ENCODE results near the gene PLCL2. TPM values are rescaled to one million over a fixed set of nuclear protein-coding genes. Genes with fewer than 3 reads are reported as not detected.
"Not testable (repeated sequence)": the region's sequence is repeated elsewhere in the genome, so short reads cannot be mapped to it uniquely, and the experiment has no call there.

Gene PLCL2
- total RNA-seq, 1 donor from 2014 or later: 26.1 TPM

GRCh38 chr3:16916840-16917239, 32.1 kb downstream of the PLCL2 start:
- no peak for DNase-seq (ENCODE audit: low spot score)

DNA sequence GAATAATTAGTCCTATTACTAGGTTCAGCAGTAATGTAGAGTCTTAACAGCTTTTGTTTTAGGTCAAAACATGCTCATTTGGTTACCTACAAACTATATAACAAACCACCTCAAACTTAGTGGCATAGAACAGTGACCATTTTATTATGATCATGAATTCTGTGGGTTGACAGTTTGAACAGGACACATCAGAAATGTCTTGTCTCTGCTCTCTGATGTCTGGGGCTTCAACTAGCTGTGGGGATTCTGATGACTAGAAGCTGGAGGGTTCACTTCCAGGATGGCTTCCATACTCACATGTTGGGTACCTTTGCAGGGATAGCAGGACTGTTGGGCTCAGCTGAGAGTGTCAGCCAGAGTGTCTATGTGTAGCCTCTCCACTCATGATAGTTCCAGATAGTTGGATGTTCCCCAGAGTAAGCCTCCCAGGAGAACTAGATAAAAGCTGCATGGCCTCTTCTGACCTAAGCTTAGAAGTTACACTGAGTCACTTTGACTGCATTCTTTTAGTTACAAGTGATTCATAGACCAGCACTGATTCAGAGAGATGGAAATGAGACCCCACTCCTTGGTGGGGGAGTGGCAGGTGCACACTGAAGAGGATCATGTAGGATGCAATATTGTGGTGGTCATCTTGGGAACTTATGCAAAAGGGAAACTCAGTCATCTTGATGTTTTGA, 32.6 kb downstream of the PLCL2 start:
- DNase-seq (ENCODE audit: low spot score): no peak

GRCh38 chr3:16917980-16918682, 33.4 kb downstream of the PLCL2 start:
- DNase-seq (ENCODE audit: low spot score): no peak

GRCh38 chr3:16918683-16919025, 33.9 kb downstream of the PLCL2 start:
- DNase-seq (ENCODE audit: low spot score): no peak

DNA sequence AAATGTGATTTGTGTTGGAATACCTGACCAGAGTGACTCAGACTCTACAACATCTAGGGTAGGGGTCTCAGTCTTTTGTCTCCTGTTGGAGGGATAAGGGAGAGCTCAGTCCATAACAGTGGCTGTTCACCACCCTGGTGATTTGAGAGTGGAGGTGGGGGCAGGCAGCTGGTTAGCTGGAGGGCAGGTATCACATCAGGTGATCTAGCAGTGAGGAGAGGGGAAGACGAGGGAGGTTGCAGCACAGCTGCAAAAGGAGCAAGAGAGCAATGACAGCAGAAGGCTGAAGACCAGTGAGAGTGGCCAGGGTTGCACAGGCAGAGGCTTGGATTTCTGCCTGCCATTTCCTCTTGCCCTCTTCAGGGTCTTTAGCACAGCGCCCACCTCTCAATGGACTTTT, 38.4 kb downstream of the PLCL2 start:
- DNase-seq (ENCODE audit: low spot score): no peak

GRCh38 chr3:16927485-16927884, 42.7 kb downstream of the PLCL2 start:
- no peak for DNase-seq (ENCODE audit: low spot score)

DNA sequence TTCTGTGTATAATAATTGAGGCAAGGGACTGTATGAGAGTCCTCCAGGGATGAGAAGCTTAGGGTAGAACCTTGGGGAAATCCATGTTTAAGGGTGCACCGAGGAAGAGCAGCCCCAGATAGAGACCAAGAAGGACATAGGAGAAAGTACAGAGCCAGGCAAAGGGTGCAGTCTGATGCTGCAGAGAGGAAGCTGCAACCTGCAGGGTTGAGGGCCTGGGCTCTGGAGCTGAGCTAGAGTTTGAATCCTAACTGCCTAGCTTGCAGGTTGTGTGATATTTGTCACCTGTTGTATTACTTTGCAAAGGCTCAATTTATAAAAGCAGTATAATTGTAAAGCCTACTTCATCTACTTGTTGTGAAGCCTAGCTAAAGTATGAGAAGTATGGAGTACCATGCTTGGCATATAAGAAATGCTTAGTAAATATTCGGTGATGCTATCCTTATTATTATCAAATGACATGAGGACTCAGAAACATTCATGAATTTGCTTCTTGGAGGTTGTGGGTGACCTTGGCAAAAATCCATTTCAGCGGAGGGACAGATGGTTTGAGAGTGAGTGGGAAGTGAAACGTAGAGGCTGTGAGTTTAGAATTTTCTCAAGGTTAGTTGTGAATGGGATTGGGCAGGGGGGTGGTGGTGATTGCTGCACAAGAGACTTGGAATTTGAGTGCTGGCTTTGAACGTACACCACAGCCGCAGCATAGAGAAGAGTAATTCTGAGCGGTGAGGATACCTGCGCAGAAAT, 43.8 kb downstream of the PLCL2 start:
- DNase-seq (ENCODE audit: low spot score): no peak

- no peak for DNase-seq (ENCODE audit: low spot score)
Measured at GRCh38 chr3:16929311-16929710, 44.6 kb downstream of the PLCL2 start.

DNA sequence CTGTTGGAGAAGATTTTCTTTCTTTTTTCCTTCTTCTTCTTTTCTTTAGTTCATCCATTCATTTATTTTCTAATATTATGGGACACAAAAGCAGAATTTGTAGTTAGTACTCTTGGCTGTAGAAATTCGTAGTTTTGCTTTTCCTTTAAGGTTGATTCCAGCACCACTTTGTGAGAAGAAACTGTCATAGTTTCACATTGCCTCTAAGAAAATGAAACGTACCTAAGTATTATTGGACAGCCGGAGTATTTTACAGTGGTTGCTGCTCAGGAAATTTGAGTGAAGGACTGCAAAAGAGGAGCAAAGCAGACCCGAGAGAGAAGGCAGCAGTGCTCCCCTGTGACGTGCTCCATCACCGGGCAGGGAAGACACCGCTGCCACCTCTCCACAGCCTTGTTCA, 48.1 kb downstream of the PLCL2 start:
- no peak for DNase-seq (ENCODE audit: low spot score)

DNA sequence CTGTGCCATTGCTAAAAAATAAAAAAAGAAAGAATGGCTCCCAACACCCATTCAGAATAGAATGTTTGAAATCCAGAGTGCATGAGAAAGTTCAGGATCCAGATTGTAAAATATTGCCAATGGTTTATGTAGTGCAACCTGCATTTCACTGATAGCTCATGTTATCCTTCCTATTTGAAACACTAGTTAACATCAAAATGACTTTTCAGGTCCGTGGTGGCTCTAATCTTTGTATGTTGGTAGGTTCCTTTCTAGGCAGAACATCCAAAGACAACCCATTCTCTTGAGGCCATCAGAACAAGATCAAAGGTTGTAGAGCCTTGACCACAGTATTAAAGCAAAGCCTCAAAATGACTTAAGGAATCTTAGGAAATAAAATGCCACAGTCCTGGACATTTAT, 51.0 kb downstream of the PLCL2 start:
- DNase-seq (ENCODE audit: low spot score): no peak

DNA sequence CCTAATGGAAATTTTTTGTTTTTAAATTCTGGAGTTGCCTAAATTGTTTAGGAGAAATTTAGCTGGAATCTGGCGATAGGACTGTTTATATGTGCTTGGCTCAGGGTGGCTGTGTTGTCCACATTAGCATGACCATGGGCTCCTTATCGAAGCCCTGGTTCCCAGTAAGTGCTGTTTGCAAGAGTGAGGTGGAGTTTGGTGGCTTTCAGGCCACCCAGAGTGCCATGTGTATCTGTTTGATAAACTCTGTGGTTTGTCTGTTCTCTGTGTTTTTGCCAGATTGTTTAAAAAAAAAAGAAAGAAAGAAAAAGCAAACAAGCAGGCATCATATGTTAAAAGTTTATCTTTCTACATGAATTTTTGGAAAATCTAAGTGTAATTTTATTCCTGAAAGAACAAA, 51.5 kb downstream of the PLCL2 start:
- no peak for DNase-seq (ENCODE audit: low spot score)

GRCh38 chr3:16936676-16937230, 52.0 kb downstream of the PLCL2 start:
- DNase-seq (ENCODE audit: low spot score): no peak

GRCh38 chr3:16937326-16937845, 52.6 kb downstream of the PLCL2 start:
- no peak for DNase-seq (ENCODE audit: low spot score)

DNA sequence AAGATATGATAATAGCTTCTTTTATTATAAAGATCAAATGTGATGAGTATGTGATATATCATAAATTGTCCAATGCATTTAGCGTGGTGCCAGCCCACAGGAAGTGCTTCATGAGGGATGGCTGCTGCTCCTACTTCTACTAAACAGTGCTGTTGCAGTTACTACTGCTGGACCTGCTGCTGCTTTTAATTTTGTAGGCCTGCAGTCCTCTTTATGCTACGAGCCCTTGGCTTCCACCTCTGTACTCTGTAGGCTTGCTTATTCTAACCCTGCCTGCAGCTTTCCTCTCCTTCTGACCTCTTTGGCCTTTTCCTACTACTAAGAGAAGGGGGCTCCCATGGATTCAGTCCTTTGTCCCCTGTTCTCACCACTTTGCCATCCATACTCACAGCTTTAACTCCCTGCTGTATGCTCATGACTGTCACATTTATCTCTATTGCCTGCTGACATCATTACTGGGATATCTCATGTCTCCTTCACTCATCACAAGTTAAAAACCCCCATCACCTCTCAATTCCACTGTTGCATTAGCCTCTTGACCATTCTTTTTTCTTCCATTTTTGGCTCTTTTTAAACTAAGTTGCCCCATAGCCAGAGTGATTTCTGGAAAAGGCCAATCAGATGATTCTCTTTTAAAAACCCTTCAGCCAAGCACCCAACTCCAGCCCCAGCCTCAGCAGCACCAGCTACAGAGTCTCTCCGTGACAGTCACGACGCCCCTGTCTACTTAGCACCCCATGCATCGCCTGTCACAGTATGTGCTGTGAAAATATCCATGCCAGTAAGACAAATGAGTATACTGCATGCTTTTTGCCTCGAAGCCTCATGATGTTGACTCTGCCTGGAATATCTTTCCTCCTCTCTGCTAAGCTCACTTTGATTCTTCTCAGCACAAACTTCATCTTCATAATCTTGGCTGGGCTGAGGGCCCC, 56.3 kb downstream of the PLCL2 start:
- DNase-seq (ENCODE audit: low spot score): no peak

DNA sequence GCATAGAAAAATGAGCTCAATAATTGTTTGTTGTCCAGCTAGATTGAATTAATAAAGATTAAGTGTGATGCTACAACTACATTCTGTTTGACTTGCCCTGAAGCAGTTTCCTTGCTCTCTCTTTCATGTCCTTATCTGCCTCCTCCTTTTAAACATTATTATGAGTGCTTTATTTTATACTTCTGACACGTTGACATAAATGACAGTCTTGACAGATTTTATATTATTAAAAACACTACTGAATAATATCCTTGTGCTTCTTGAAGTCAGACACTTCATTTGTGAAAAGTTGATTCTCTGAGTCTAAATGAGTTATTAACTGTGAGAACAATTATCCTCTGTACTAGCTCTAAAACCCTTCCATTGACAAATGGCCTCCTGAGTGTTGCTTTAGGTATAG, 58.2 kb downstream of the PLCL2 start:
- no peak for DNase-seq (ENCODE audit: low spot score)

- no peak for DNase-seq (ENCODE audit: low spot score)
Measured at GRCh38 chr3:16943857-16944256, 59.1 kb downstream of the PLCL2 start.

- DNase-seq (ENCODE audit: low spot score): no peak
Measured at GRCh38 chr3:16944356-16944755, 59.6 kb downstream of the PLCL2 start.

- no peak for DNase-seq (ENCODE audit: low spot score)
Measured at GRCh38 chr3:16945330-16945729, 60.6 kb downstream of the PLCL2 start.

DNA sequence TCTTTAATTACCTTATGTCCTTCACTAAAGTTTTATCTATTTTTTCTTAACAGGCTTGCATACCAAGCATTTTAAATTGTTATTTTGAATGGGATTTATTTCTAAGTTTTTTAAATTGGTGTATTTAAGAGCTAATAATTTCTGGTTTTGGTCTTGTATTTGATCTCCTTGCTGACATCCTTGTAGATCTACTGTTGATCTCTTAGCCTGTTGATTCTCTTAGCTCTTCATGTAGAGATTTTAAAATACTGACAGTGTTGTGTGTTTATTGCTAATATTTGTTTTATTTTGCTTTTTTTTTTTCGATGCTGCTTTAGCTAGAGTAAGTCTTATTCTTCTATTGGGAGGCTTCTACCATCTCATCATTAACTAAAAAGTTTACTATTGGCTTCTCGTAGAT, 65.5 kb downstream of the PLCL2 start:
- DNase-seq (ENCODE audit: low spot score): no peak

DNA sequence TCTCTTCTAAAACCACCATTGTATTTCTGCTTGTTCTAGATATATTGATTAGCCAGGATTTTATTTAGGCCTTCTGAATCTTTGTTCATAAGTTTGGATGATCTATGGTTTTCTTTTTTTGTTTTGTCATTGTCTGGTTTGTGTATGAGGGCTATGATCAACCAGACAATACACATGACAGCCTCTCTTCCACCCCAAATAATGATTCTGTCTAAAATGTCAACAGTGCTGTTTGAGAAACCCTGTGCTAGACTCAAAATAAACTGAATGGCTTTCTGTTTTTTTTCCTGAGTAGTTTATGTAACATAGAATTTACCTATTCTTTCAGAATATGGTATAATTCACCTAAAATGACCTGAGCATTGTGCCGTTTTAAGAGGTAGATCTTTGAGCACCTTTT, 66.1 kb downstream of the PLCL2 start:
- no peak for DNase-seq (ENCODE audit: low spot score)

DNA sequence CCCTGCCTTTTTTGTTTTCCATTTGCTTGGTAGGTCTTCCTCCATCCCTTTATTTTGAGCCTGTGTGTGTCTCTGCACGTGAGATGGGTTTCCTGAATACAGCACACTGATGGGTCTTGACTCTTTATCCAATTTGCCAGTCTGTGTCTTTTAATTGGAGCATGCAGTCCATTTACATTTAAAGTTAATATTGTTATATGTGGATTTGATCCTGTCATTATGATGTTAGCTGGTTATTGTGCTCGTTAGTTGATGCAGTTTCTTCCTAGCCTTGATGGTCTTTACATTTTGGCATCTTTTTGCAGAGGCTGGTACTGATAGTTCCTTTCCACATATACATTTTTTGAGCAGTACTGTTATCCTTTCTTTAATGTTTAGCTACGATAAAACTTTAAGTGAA, 73.1 kb downstream of the PLCL2 start:
- DNase-seq (ENCODE audit: low spot score): not testable (repeated sequence)

All from mucosa of gallbladder (tissue), 1 donor.